NOMO-1 (cell line): ENCODE data around the gene RAD51AP1.

Experiments
- DNase-seq, 2 experiments: peaks; one replicate each; lab custom pipeline; 2025; ENCODE audit not compliant: unreplicated experiment in 2 of 2; lab: John Stamatoyannopoulos, UW

Gene RAD51AP1

GRCh38 chr12:4540638-4541037 lies 1.9 kb downstream of the RAD51AP1 start:
- DNase-seq, result peak in 1 of 2 experiments; percentile 74

GRCh38 chr12:4545195-4545594 lies 6.5 kb downstream of the RAD51AP1 start:
- no peak for DNase-seq

GRCh38 chr12:4552191-4552590 lies 13.5 kb downstream of the RAD51AP1 start:
- no peak for DNase-seq

- DNase-seq, result no peak
These were observed 15.3 kb downstream of the RAD51AP1 start for GRCh38 chr12:4553943-4554342.

- no peak for DNase-seq
These were observed 17.1 kb downstream of the RAD51AP1 start for GRCh38 chr12:4555804-4556203.

GRCh38 chr12:4556735-4557530 lies 18.2 kb downstream of the RAD51AP1 start:
- DNase-seq, result peak in 1 of 2 experiments; percentile 24

GRCh38 chr12:4557586-4557985 lies 18.9 kb downstream of the RAD51AP1 start:
- no peak for DNase-seq

GRCh38 chr12:4558171-4558570 lies 19.5 kb downstream of the RAD51AP1 start:
- DNase-seq, result no peak

GRCh38 chr12:4562034-4562657 lies 23.5 kb downstream of the RAD51AP1 start, which contains the start of gene DYRK4:
Gene DYRK4, plus strand, starts transcription at chr12:4562208. Its CDS starts 38 bp downstream, at chr12:4562246.
- DNase-seq, result no peak

GRCh38 chr12:4563336-4563735 lies 24.6 kb downstream of the RAD51AP1 start:
- no peak for DNase-seq

- DNase-seq, result peak; percentile 43 to 72
These were observed 26.1 kb downstream of the RAD51AP1 start for GRCh38 chr12:4564818-4565217.

- DNase-seq, result peak; percentile 6 to 52
These were observed 27.8 kb downstream of the RAD51AP1 start for GRCh38 chr12:4566474-4566873.

- DNase-seq, result peak; percentile 70 to 93
These were observed 28.6 kb downstream of the RAD51AP1 start for GRCh38 chr12:4567073-4567881.

GRCh38 chr12:4569261-4569660 lies 30.6 kb downstream of the RAD51AP1 start:
- peak; percentile 12 to 46 for DNase-seq

GRCh38 chr12:4572680-4573079 lies 34.0 kb downstream of the RAD51AP1 start:
- no peak for DNase-seq

GRCh38 chr12:4579305-4580102 lies 40.8 kb downstream of the RAD51AP1 start:
- peak; percentile 35 to 63 for DNase-seq

- no peak for DNase-seq
These were observed 41.6 kb downstream of the RAD51AP1 start for GRCh38 chr12:4580281-4580688.

GRCh38 chr12:4584281-4584680 lies 45.6 kb downstream of the RAD51AP1 start:
- no peak for DNase-seq

GRCh38 chr12:4584896-4585295 lies 46.2 kb downstream of the RAD51AP1 start:
- no peak for DNase-seq

GRCh38 chr12:4586500-4586899 lies 47.8 kb downstream of the RAD51AP1 start:
- no peak for DNase-seq
